AG08395 (cell line): ENCODE data around the gene SEMA3G.

Experiments
- DNase-seq: peaks from one replicate; pipeline ENCODE4 v3.0.0; 2012; ENCODE audit warnings: mixed read lengths, low spot score

Gene SEMA3G

GRCh38 chr3:52444860-52445793 is at the start of gene SEMA3G:
TSS of gene SEMA3G (minus strand) at chr3:52445103. CDS start at chr3:52445027, 76 bp downstream.
- peak; percentile 71 for DNase-seq

DNA sequence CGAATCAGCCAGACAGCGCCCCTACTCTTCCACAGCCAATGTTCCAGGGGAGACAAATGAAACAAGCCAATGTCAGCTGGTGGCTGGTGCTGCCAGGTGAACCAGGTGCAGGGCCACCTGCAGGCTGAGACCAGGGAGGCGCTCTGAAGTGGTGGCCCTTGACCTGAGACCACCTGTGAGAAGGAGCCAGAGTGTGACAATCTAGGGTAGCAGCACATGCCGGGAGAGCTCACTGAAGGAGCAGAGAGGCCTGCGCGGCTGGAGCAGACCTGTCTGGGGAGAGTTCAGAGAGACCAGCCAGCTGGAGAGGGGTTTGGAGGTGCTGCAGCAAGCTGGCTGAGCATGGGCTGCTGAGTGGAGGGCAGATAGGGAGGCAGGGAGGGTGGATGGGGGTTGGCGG is 49.5 kb upstream of the SEMA3G start:
- DNase-seq: no peak

DNA sequence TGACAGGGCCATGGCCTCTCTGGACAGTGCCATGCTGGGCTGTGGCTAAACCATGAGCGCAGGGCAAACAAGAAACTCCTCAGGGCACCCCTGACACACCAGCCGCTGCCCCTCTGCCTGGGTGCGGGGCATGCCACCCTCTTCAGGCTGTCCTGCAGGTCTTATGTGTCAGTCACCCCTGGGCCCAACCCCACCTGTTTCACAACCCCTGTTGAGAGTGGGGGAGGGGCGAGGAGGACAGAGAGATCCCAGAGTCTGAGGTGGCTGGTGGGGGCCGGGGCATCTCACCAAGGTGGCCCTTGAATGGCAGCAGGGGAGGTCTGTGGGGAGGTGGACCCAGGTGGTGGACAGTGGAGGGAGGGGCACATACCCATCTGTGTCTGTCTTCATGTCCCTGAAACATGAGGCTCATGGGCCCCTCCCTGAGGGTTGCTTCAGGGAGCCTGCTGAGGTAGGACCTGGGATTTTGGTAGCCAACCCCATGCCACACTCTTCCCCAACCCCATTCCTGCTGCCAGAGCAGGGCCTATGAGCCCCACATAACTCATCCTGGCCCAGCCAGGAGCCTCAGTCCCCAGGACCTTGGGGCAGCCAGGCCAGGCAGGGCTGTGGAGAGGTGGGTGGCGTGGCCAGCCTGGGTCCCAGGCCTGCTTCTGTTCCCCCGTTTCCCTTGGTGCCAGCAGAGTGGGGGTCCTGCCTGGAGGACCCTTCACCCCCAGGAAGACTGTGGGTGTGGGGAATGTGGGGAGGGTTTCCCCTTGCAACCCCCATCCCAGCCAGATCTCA is 48.5 kb upstream of the SEMA3G start:
- no peak for DNase-seq

DNA sequence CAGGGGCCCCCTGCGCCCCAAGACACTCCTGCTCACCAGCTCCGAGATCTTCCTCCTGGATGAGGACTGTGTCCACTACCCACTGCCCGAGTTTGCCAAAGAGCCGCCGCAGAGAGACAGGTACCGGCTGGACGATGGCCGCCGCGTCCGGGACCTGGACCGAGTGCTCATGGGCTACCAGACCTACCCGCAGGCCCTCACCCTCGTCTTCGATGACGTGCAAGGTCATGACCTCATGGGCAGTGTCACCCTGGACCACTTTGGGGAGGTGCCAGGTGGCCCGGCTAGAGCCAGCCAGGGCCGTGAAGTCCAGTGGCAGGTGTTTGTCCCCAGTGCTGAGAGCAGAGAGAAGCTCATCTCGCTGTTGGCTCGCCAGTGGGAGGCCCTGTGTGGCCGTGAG is 47.2 kb upstream of the SEMA3G start:
- DNase-seq: no peak

DNA sequence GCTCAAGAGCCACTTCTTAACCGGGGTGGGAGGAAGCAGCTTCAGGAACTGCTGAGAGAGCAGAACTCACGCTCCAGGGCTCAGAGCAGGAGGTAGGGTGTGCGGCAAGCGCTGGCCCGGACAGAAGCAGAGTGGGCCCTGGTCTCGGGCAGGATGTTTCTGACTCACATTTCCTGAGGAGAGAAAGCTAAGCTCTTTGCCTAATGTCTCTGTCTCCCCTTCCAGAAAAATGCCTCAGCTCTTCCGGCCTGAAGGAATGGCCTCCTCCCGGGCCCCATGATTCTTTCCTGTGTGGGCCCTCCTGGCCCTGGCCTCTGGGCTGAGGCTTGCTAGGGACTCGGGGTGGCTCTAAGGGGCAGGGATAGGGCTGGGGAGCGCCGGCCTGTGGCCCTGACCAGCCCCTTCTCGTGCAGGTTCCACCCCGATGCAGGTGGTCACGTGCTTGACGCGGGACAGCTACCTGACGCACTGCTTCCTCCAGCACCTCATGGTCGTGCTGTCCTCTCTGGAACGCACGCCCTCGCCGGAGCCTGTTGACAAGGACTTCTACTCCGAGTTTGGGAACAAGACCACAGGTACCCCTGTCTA is 46.1 kb upstream of the SEMA3G start:
- DNase-seq: no peak

DNA sequence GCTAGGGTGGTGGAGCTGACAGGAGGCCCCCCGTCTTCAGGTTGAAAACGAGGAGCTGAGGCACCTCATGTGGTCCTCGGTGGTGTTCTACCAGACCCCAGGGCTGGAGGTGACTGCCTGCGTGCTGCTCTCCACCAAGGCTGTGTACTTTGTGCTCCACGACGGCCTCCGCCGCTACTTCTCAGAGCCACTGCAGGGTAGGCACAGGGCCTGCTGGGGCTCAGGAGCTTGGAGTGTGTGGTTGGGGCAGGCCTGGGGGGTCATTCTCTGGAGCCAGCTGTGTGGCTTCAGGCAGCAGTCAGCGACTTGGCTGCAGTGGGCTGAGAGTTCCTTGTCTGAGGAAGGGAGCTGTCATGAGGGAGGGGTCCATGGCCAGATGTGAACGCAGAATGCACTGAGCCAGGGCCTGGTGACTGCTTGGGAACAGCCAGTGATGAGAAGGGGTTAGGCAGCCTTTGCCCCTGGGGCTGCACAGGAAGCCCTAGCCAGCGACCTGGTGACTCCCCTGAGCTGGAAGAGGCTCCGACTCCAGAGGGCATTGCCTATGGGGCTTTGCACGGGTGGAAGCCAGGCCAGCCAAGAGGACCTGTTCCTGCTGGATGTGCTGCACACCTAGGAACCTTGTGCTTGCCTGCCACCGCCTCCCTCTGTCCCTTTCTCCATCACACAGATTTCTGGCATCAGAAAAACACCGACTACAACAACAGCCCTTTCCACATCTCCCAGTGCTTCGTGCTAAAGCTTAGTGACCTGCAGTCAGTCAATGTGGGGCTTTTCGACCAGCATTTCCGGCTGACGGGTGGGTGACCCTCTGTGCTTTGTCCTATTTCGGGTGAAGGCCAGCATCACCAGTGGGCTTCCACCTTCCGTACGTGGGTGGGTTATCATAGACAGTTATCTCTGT is 45.4 kb upstream of the SEMA3G start:
- DNase-seq: no peak

DNA sequence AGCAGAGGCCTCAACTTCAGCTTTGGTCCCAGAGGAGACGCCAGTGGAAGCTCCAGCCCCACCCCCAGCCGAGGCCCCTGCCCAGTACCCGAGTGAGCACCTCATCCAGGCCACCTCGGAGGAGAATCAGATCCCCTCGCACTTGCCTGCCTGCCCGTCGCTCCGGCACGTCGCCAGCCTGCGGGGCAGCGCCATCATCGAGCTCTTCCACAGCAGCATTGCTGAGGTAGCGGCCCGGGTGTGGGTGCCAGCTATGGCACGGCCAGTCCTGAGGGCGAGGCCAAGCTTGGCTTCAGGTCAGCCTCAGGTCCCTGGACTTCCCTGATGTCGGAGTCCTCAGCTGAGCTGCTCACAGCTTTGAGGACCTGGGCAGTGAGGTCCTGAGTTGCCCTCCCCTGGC is 44.5 kb upstream of the SEMA3G start:
- DNase-seq: no peak

DNA sequence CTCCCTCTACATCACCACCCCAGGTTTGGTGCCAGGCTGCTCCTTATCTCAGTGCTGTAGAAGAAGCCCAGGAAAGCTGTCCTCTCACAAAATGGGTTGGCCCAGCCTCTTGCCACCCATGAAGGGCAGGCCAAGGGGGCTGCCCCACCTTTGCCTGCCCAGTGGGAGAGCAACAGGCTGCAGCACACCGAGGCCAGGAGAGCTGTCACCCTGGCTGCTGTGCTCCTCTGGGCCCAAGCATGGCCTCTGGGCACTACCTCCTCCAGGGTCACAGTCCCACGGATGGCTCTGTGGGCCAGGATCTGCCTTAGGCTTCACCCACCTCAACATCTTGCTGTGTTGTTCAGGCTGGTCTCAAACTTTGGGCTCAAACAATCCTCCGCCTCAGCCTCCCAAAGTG is 43.8 kb upstream of the SEMA3G start:
- DNase-seq: no peak

DNA sequence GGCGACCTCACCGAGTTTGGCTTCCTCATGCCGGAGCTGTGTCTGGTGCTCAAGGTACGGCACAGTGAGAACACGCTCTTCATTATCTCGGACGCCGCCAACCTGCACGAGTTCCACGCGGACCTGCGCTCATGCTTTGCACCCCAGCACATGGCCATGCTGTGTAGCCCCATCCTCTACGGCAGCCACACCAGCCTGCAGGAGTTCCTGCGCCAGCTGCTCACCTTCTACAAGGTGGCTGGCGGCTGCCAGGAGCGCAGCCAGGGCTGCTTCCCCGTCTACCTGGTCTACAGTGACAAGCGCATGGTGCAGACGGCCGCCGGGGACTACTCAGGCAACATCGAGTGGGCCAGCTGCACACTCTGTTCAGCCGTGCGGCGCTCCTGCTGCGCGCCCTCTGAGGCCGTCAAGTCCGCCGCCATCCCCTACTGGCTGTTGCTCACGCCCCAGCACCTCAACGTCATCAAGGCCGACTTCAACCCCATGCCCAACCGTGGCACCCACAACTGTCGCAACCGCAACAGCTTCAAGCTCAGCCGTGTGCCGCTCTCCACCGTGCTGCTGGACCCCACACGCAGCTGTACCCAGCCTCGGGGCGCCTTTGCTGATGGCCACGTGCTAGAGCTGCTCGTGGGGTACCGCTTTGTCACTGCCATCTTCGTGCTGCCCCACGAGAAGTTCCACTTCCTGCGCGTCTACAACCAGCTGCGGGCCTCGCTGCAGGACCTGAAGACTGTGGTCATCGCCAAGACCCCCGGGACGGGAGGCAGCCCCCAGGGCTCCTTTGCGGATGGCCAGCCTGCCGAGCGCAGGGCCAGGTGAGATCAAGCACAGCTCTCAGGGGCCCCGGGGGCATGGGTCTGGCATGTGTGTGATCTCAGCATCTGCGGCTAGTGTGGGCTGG is 43.1 kb upstream of the SEMA3G start:
- no peak for DNase-seq

DNA sequence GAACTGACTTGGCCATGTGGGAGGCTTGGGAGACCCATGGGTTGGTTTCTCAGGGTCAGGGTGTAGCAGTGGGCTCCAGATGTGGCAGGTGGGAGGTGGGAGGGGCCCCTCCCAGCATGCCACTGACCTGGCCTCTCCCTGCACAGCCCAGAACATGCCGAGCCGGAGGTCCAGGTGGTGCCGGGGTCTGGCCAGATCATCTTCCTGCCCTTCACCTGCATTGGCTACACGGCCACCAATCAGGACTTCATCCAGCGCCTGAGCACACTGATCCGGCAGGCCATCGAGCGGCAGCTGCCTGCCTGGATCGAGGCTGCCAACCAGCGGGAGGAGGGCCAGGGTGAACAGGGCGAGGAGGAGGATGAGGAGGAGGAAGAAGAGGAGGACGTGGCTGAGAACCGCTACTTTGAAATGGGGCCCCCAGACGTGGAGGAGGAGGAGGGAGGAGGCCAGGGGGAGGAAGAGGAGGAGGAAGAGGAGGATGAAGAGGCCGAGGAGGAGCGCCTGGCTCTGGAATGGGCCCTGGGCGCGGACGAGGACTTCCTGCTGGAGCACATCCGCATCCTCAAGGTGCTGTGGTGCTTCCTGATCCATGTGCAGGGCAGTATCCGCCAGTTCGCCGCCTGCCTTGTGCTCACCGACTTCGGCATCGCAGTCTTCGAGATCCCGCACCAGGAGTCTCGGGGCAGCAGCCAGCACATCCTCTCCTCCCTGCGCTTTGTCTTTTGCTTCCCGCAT is 42.3 kb upstream of the SEMA3G start:
- DNase-seq: no peak

DNA sequence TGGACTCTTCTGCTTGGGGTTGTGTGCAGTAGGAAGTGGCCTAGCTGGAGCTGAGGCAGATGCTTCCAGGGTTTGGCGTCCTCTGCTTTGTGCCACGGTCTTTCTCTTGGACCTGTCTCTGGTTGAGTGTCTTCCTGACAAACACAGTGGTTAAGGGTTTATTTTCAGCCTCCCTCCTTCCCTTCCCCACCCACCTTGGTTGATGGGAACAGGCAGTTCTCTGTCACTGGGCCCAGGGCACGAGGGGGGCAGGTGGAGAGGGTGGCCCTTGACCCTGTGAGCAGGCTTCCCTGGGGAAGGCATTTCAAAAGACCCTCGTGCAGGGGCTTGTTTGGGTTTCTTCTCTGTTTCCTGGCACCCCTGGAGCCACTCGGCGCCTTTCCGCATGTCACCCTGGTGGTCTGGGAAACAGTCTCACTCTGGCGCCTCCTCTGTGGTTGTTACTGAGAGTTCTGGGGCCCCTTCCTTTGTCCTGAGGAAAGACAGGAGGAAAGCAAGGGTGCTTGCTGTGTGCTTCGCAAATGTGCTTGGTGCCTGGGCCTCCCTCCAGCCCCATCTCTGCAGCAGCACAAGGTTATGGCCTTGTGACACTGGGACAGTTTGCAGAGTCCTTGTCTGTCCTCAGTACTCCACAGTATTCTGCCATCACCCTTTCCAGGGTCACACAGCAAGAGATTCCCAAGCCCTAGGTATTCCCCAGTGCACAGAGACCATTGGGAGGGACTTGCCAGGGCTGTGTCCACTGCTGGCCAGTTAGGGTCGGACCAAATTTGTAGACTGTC is 40.0 kb upstream of the SEMA3G start:
- no peak for DNase-seq

GRCh38 chr3:52483577-52484381 is 38.9 kb upstream of the SEMA3G start:
- peak; percentile 66 for DNase-seq

GRCh38 chr3:52483081-52483480 is 38.2 kb upstream of the SEMA3G start:
- DNase-seq: no peak

- DNase-seq: no peak
Observed at GRCh38 chr3:52481819-52482521, 37.1 kb upstream of the SEMA3G start.

- DNase-seq: no peak
Observed at GRCh38 chr3:52480768-52481715, 36.1 kb upstream of the SEMA3G start.

GRCh38 chr3:52479877-52480575 is 35.1 kb upstream of the SEMA3G start:
- no peak for DNase-seq
